Measurements from ENCODE around the gene DOC2B. TPM values are rescaled to one million over a fixed set of nuclear protein-coding genes. Genes with fewer than 3 reads are reported as not detected.

The DOC2B gene
- total RNA-seq, 6 experiments from 2014 or later: 0.40 to 1.7 (median 0.91) TPM

- ATAC-seq (no peak), DNase-seq (no peak)
- no peak for TF ChIP-seq POLR2A (IDR thresholded peaks at IDR 0.05)
- TF ChIP-seq CTCF (IDR thresholded peaks at IDR 0.05): no peak
- no peak overlapping the region for H3K4me3 ChIP-seq
- intact Hi-C loops (cut with DNase I): no loop called here
- H3K27me3 ChIP-seq: no peaks in the 10 kb centered on the region
- H3K4me1 ChIP-seq: peaks cover 0 to 21% (median 3%) of the 10 kb centered on the region in 4 donors
- H3K9me3 ChIP-seq: no peaks in the 10 kb centered on the region
- 73% methylated on average over 6 of the region's 12 CpGs for WGBS (ENCODE audit: insufficient coverage, low coverage, low lambda C conversion rate, missing lambda C conversion rate)
- H3K36me3 ChIP-seq: no peaks in the 10 kb centered on the region
- no peak overlapping the region for H3K27ac ChIP-seq
Observed at GRCh38 chr17:178292-179065, 3.0 kb downstream of the DOC2B start.

GRCh38 chr17:177762-178161, 3.7 kb downstream of the DOC2B start:
- TF ChIP-seq POLR2A (IDR thresholded peaks at IDR 0.05) (no peak), CTCF (IDR thresholded peaks at IDR 0.05) (no peak)
- Histone ChIP-seq H3K36me3 (no peaks in the 10 kb centered on the region), H3K4me1 (peaks cover 0 to 21% (median 3%) of the 10 kb centered on the region in 4 donors), H3K4me3 (no peak overlapping the region), H3K9me3 (no peaks in the 10 kb centered on the region), H3K27ac (no peak overlapping the region), H3K27me3 (no peaks in the 10 kb centered on the region)
- DNase-seq (no peak), ATAC-seq (no peak)
- 76% methylated on average over 2 of the region's 6 CpGs for WGBS (ENCODE audit: insufficient coverage, low coverage, low lambda C conversion rate, missing lambda C conversion rate)
- intact Hi-C loops (cut with DNase I): no loop called here

GRCh38 chr17:177155-177554, 4.3 kb downstream of the DOC2B start:
- WGBS (ENCODE audit: insufficient coverage, low coverage, low lambda C conversion rate, missing lambda C conversion rate): 89% methylated on average over 3 of the region's 3 CpGs
- no peaks in the 10 kb centered on the region for H3K9me3 ChIP-seq

GRCh38 chr17:173166-173911, 8.1 kb downstream of the DOC2B start:
- no peak for TF ChIP-seq CTCF (IDR thresholded peaks at IDR 0.05)
- TF ChIP-seq POLR2A (IDR thresholded peaks at IDR 0.05): no peak
- DNase-seq (no peak), ATAC-seq (no peak)
- intact Hi-C loops (cut with DNase I): no loop called here
- no peaks in the 10 kb centered on the region for H3K9me3 ChIP-seq
- H3K4me1 ChIP-seq: no peaks in the 10 kb centered on the region
- no peaks in the 10 kb centered on the region for H3K36me3 ChIP-seq
- H3K4me3 ChIP-seq: no peak overlapping the region
- no peaks in the 10 kb centered on the region for H3K27me3 ChIP-seq
- no peak overlapping the region for H3K27ac ChIP-seq
- WGBS (ENCODE audit: insufficient coverage, low coverage, low lambda C conversion rate, missing lambda C conversion rate): 78% methylated on average over 4 of the region's 10 CpGs

More at GRCh38 chr17:177155-177554, 4.3 kb downstream of the DOC2B start:
- no peak for DNase-seq
- peaks cover 0 to 19% (median 2%) of the 10 kb centered on the region in 4 donors for H3K4me1 ChIP-seq
- intact Hi-C loops (cut with DNase I): no loop called here
- no peak overlapping the region for H3K27ac ChIP-seq
- no peak for TF ChIP-seq CTCF (IDR thresholded peaks at IDR 0.05)
- no peak for TF ChIP-seq POLR2A (IDR thresholded peaks at IDR 0.05)
- H3K27me3 ChIP-seq: no peaks in the 10 kb centered on the region
- H3K36me3 ChIP-seq: no peaks in the 10 kb centered on the region
- no peak overlapping the region for H3K4me3 ChIP-seq
- no peak for ATAC-seq

Measured in right lobe of liver (tissue), 6 donors.